Activated CD4-positive, alpha-beta T cell treated with anti-CD3 and anti-CD28 coated beads, Interleukin-2, Interleukin-4, amounts not matched to agents 100 ng/mL and 50 ng/mL, durations not matched to agents 16 hours and 8 hours (primary cell): Measurements from ENCODE around the gene MCM7.

Source experiments
- DNase-seq: peaks from one replicate; pipeline ENCODE4 v3.0.0-alpha.2; 2020; ENCODE audit warnings: low spot score

The MCM7 gene

GRCh38 chr7:100093925-100094486 lies 7.2 kb downstream of the MCM7 start:
- DNase-seq: no peak

- no peak for DNase-seq
Observed at GRCh38 chr7:100093498-100093897, 7.7 kb downstream of the MCM7 start.

GRCh38 chr7:100093054-100093453 lies 8.1 kb downstream of the MCM7 start:
- no peak for DNase-seq

GRCh38 chr7:100091411-100092181 lies 9.6 kb downstream of the MCM7 start:
- DNase-seq: no peak

GRCh38 chr7:100090527-100091410 lies 10.4 kb downstream of the MCM7 start:
- no peak for DNase-seq

GRCh38 chr7:100089458-100090196 lies 11.6 kb downstream of the MCM7 start:
- no peak for DNase-seq

- peak; percentile 82 for DNase-seq
Observed at GRCh38 chr7:100088621-100089457, 12.4 kb downstream of the MCM7 start, which contains the start of gene COPS6. Gene COPS6 (plus strand): TSS chr7:100088969. CDS start chr7:100088991, 22 bp downstream.

GRCh38 chr7:100088095-100088620 lies 13.0 kb downstream of the MCM7 start:
- no peak for DNase-seq

- no peak for DNase-seq
Observed at GRCh38 chr7:100087055-100087750, 14.0 kb downstream of the MCM7 start.

GRCh38 chr7:100085515-100085914 lies 15.7 kb downstream of the MCM7 start:
- no peak for DNase-seq

GRCh38 chr7:100082978-100083377 lies 18.2 kb downstream of the MCM7 start:
- no peak for DNase-seq

GRCh38 chr7:100081535-100082102 lies 19.6 kb downstream of the MCM7 start, which contains the start of gene ZNF3:
Gene ZNF3 (minus strand): TSS chr7:100081723. CDS start chr7:100077357, 4,366 bp downstream.
- DNase-seq: peak; percentile 99

GRCh38 chr7:100080907-100081534 lies 20.2 kb downstream of the MCM7 start:
- no peak for DNase-seq

GRCh38 chr7:100079024-100079560 lies 22.1 kb downstream of the MCM7 start:
- no peak for DNase-seq

GRCh38 chr7:100077205-100077604 lies 24.0 kb downstream of the MCM7 start:
- DNase-seq: no peak

- DNase-seq: no peak
Observed at GRCh38 chr7:100075418-100075817, 25.8 kb downstream of the MCM7 start.

GRCh38 chr7:100074841-100075240 lies 26.4 kb downstream of the MCM7 start:
- no peak for DNase-seq

GRCh38 chr7:100072462-100072861 lies 28.7 kb downstream of the MCM7 start:
- DNase-seq: no peak
